ENCODE data around the gene TERT. TPM values are rescaled to one million over a fixed set of nuclear protein-coding genes. Genes with fewer than 3 reads are reported as not detected.

Gene TERT
- polyA plus RNA-seq, 1 experiment = not detected

DNA sequence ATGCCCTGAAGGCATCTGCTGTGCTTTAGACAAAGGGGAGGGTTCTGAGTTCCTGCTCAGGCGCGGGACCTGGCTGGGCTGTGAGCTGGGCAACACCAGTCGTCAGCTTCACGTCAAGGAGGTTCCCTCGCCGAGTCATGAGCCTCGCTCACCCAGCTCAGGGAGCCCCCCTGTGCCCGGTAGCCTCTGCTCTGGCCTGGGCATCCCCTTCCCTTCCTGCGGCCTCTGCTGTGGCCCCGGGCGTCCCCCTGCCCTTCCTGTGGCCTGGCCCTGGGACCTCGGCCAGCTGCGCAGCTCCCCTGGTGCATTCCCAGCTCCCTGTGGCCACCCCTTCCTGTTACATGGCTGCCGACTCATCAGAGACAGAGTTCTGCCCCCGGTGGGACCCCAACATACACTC is 29.8 kb downstream of the TERT start:
- TF ChIP-seq, protein P1, sequence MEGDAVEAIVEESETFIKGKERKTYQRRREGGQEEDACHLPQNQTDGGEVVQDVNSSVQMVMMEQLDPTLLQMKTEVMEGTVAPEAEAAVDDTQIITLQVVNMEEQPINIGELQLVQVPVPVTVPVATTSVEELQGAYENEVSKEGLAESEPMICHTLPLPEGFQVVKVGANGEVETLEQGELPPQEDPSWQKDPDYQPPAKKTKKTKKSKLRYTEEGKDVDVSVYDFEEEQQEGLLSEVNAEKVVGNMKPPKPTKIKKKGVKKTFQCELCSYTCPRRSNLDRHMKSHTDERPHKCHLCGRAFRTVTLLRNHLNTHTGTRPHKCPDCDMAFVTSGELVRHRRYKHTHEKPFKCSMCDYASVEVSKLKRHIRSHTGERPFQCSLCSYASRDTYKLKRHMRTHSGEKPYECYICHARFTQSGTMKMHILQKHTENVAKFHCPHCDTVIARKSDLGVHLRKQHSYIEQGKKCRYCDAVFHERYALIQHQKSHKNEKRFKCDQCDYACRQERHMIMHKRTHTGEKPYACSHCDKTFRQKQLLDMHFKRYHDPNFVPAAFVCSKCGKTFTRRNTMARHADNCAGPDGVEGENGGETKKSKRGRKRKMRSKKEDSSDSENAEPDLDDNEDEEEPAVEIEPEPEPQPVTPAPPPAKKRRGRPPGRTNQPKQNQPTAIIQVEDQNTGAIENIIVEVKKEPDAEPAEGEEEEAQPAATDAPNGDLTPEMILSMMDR (IDR thresholded peaks at IDR 0.05; ENCODE audit: insufficient read depth, low read depth, low read length) = no peak
- ChIA-PET POLR2A (no interaction called here), CTCF (no interaction called here)
- no peaks in the 10 kb centered on the region for H3K27me3 ChIP-seq (ENCODE audit: control insufficient read depth, insufficient read depth, low read length)
- no peak overlapping the region for H3K4me3 ChIP-seq (ENCODE audit: low read depth, low read length)
- DNase-seq (ENCODE audit: low read depth) = no peak
- H3K36me3 ChIP-seq (ENCODE audit: control insufficient read depth, insufficient read depth, low read length) = no peaks in the 10 kb centered on the region

DNA sequence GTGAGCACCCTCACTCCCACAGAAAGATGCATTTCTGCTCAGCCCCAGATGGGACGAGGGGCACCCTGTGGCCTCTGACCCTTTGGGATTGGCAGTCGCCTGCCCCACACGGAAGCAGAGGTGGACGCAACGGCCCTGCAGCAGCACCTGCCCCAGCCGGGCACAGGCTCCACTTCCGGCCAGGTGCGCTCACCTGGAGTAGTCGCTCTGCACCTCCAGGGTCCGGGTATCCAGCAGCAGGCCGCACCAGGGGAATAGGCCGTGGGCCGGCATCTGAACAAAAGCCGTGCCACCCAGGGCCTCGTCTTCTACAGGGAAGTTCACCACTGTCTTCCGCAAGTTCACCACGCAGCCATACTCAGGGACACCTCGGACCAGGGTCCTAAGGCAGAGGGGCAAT is 30.7 kb downstream of the TERT start:
- Histone ChIP-seq H3K4me3 (ENCODE audit: low read depth, low read length) (no peak overlapping the region), H3K36me3 (ENCODE audit: control insufficient read depth, insufficient read depth, low read length) (no peaks in the 10 kb centered on the region), H3K27me3 (ENCODE audit: control insufficient read depth, insufficient read depth, low read length) (no peaks in the 10 kb centered on the region)
- POLR2A ChIA-PET = no interaction called here
- DNase-seq (ENCODE audit: low read depth) = no peak
- CTCF ChIA-PET = no interaction called here
- TF ChIP-seq, protein P1 (IDR thresholded peaks at IDR 0.05; ENCODE audit: insufficient read depth, low read depth, low read length) = no peak

DNA sequence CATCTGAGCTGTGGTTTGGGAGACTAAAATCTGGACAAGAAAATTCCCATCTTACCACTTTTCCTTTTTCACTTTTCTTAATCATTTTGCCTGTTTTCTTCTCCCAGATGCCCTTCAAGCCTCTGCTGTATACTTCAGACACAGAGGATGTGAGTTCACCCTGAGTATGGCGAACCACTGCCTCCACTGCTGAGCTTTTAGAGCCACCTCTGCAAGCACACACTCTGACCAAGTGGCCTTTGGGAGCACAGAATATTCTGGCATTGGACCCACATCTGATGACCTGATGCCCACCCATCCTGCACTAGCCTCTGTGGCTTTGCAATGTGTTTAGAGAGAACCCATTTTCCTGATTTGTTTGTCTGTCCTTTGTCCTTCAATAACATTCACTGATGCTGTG is 32.5 kb downstream of the TERT start:
- POLR2A ChIA-PET = no interaction called here

DNA sequence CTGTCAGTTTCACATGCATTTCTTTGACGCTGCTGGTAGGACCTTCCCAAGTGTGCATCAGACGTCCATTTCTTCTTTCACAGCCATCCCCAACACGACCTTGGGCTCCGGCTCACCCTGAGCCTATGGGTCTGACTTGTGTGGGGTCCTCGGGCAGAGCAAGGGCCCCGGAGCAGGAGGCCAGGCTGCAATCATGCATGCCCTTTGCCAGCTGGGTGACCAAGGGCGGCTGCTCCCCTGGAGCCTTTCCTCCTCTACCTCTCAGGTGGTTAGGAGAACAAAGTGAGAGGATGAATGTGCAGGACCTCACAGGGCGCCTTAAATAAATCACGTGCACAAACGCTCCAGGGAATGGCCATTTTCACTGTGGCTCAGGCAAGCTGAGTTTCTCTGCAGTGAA is 33.2 kb downstream of the TERT start:
- ChIA-PET POLR2A (no interaction called here), CTCF (no interaction called here)
- TF ChIP-seq, protein P1 (IDR thresholded peaks at IDR 0.05; ENCODE audit: insufficient read depth, low read depth, low read length) = no peak
- Histone ChIP-seq H3K36me3 (ENCODE audit: control insufficient read depth, insufficient read depth, low read length) (no peaks in the 10 kb centered on the region), H3K4me3 (ENCODE audit: low read depth, low read length) (no peak overlapping the region), H3K27me3 (ENCODE audit: control insufficient read depth, insufficient read depth, low read length) (no peaks in the 10 kb centered on the region)
- no peak for DNase-seq (ENCODE audit: low read depth)

More for the DNA sequence above, 32.5 kb downstream of the TERT start:
- DNase-seq (ENCODE audit: low read depth) = no peak
- TF ChIP-seq, protein P1 (IDR thresholded peaks at IDR 0.05; ENCODE audit: insufficient read depth, low read depth, low read length) = no peak
- H3K27me3 ChIP-seq (ENCODE audit: control insufficient read depth, insufficient read depth, low read length) = no peaks in the 10 kb centered on the region
- H3K36me3 ChIP-seq (ENCODE audit: control insufficient read depth, insufficient read depth, low read length) = no peaks in the 10 kb centered on the region
- H3K4me3 ChIP-seq (ENCODE audit: low read depth, low read length) = no peak overlapping the region
- CTCF ChIA-PET = no interaction called here

DNA sequence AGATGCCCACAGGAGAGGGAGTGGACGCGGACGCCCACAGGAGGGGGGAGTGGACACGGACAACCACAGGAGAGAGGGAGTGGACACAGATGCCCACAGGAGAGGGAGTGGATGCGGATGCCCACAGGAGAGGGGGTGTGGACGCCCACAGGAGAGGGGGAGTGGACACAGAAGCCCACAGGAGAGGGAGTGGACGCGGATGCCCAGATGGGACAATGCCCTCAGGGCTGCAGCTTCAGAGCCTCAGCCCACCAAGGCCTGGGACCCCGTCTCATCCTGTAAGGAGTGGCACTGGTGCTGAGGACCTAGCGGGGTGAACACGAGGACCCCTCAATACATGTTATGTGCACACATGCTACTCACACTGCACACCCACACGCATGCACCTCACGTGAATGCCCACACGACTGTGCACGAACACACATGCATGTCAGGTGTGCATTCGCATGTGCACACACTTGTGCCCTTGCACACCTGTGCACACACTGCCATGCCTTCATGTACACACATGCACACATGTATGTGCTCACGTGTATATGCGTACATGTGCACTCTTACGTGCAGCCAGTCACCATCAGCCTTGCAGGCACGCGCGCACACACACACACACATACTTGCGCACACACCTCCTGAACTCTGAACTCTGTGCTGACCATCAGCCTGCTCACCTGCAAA is 34.9 kb downstream of the TERT start:
- DNase-seq (ENCODE audit: low read depth) = no peak
- CTCF ChIA-PET = no interaction called here
- Histone ChIP-seq H3K4me3 (ENCODE audit: low read depth, low read length) (no peak overlapping the region), H3K36me3 (ENCODE audit: control insufficient read depth, insufficient read depth, low read length) (no peaks in the 10 kb centered on the region), H3K27me3 (ENCODE audit: control insufficient read depth, insufficient read depth, low read length) (no peaks in the 10 kb centered on the region)
- TF ChIP-seq, protein P1 (IDR thresholded peaks at IDR 0.05; ENCODE audit: insufficient read depth, low read depth, low read length) = no peak
- POLR2A ChIA-PET = no interaction called here

Measured in BJ (cell line).